ENCODE results near the gene COL5A1.

COL5A1 gene

GRCh38 chr9:134891053-134891452 lies 249.4 kb downstream of the COL5A1 start:
- no peak overlapping the region for H3K4me3 ChIP-seq (ENCODE audit: severe bottlenecking)

GRCh38 chr9:134891713-134892112 lies 250.1 kb downstream of the COL5A1 start:
- Histone ChIP-seq H3K36me3 (ENCODE audit: low read depth) (no peaks in the 10 kb centered on the region), H3K9me3 (ENCODE audit: severe bottlenecking) (no peaks in the 10 kb centered on the region), H3K27ac (ENCODE audit: poor library complexity, severe bottlenecking) (no peak overlapping the region), H3K4me1 (ENCODE audit: insufficient read depth, poor library complexity, severe bottlenecking) (peaks cover 8% of the 10 kb centered on the region), H3K27me3 (ENCODE audit: insufficient read depth, poor library complexity, severe bottlenecking) (no peaks in the 10 kb centered on the region), H3K4me3 (ENCODE audit: severe bottlenecking) (no peak overlapping the region)
- no peak for TF ChIP-seq CTCF (IDR thresholded peaks at IDR 0.05; ENCODE audit: poor library complexity, severe bottlenecking)
- ATAC-seq (ENCODE audit: low read depth) (no peak), DNase-seq (ENCODE audit: low spot score) (no peak)

More at GRCh38 chr9:134891053-134891452, 249.4 kb downstream of the COL5A1 start:
- no peaks in the 10 kb centered on the region for H3K27me3 ChIP-seq (ENCODE audit: insufficient read depth, poor library complexity, severe bottlenecking)
- no peak for DNase-seq (ENCODE audit: low spot score)
- no peaks in the 10 kb centered on the region for H3K9me3 ChIP-seq (ENCODE audit: severe bottlenecking)
- no peaks in the 10 kb centered on the region for H3K36me3 ChIP-seq (ENCODE audit: low read depth)
- TF ChIP-seq CTCF (IDR thresholded peaks at IDR 0.05; ENCODE audit: poor library complexity, severe bottlenecking), result no peak
- H3K4me1 ChIP-seq (ENCODE audit: insufficient read depth, poor library complexity, severe bottlenecking), result peaks cover 3% of the 10 kb centered on the region
- no peak overlapping the region for H3K27ac ChIP-seq (ENCODE audit: poor library complexity, severe bottlenecking)
- no peak for ATAC-seq (ENCODE audit: low read depth)

- no peaks in the 10 kb centered on the region for H3K27me3 ChIP-seq (ENCODE audit: insufficient read depth, poor library complexity, severe bottlenecking)
- no peaks in the 10 kb centered on the region for H3K36me3 ChIP-seq (ENCODE audit: low read depth)
- H3K27ac ChIP-seq (ENCODE audit: poor library complexity, severe bottlenecking), result no peak overlapping the region
- peaks cover 8% of the 10 kb centered on the region for H3K4me1 ChIP-seq (ENCODE audit: insufficient read depth, poor library complexity, severe bottlenecking)
- no peak for TF ChIP-seq CTCF (IDR thresholded peaks at IDR 0.05; ENCODE audit: poor library complexity, severe bottlenecking)
- no peaks in the 10 kb centered on the region for H3K9me3 ChIP-seq (ENCODE audit: severe bottlenecking)
- no peak for DNase-seq (ENCODE audit: low spot score)
- no peak for ATAC-seq (ENCODE audit: low read depth)
- no peak overlapping the region for H3K4me3 ChIP-seq (ENCODE audit: severe bottlenecking)
These were observed 250.6 kb downstream of the COL5A1 start for GRCh38 chr9:134892221-134892620.

GRCh38 chr9:134892820-134893420 lies 251.3 kb downstream of the COL5A1 start:
- DNase-seq (ENCODE audit: low spot score) (no peak), ATAC-seq (ENCODE audit: low read depth) (no peak)
- peaks cover 8% of the 10 kb centered on the region for H3K4me1 ChIP-seq (ENCODE audit: insufficient read depth, poor library complexity, severe bottlenecking)
- H3K9me3 ChIP-seq (ENCODE audit: severe bottlenecking), result no peaks in the 10 kb centered on the region
- no peak for TF ChIP-seq CTCF (IDR thresholded peaks at IDR 0.05; ENCODE audit: poor library complexity, severe bottlenecking)
- H3K27ac ChIP-seq (ENCODE audit: poor library complexity, severe bottlenecking), result no peak overlapping the region
- H3K36me3 ChIP-seq (ENCODE audit: low read depth), result no peaks in the 10 kb centered on the region
- no peak overlapping the region for H3K4me3 ChIP-seq (ENCODE audit: severe bottlenecking)
- no peaks in the 10 kb centered on the region for H3K27me3 ChIP-seq (ENCODE audit: insufficient read depth, poor library complexity, severe bottlenecking)

Measured in RWPE2 (cell line).